IPS-20b (cell line): ENCODE data around the gene ATP7B.

ENCODE experiments used
- H3K27ac ChIP-seq: one replicate; pipeline ENCODE4 v1.5.1; 2013; ENCODE audit warnings: low read length
- H3K27me3 ChIP-seq: 2 replicates; pipeline ENCODE4 v1.6.1; 2013; ENCODE audit warnings: mild to moderate bottlenecking, low read length, inconsistent platforms; ENCODE audit not compliant: insufficient read depth
- H3K36me3 ChIP-seq: 2 replicates; pipeline ENCODE4 v1.6.1; 2013; ENCODE audit warnings: low read depth, mild to moderate bottlenecking, inconsistent platforms, low read length, moderate library complexity; ENCODE audit not compliant: insufficient read depth
- H3K4me1 ChIP-seq: 2 replicates; pipeline ENCODE4 v1.6.1; 2013; ENCODE audit warnings: mild to moderate bottlenecking, control low read depth, inconsistent platforms, low read length, moderate library complexity; ENCODE audit not compliant: insufficient read depth
- H3K4me3 ChIP-seq: 2 replicates; pipeline ENCODE4 v1.5.1; 2013; ENCODE audit warnings: mild to moderate bottlenecking, low read length, inconsistent platforms
- H3K9ac ChIP-seq: 2 replicates; pipeline ENCODE4 v1.6.1; 2013; ENCODE audit warnings: low read depth, mild to moderate bottlenecking, inconsistent platforms, low read length, moderate library complexity
- H3K9me3 ChIP-seq: 2 replicates; pipeline ENCODE4 v1.6.1; 2013; ENCODE audit warnings: mild to moderate bottlenecking, low read depth, low read length, inconsistent platforms; ENCODE audit not compliant: insufficient read depth

ATP7B gene

GRCh38 chr13:52004511-52005170, 6.6 kb downstream of the ATP7B start:
- Histone ChIP-seq H3K4me3 (no peak overlapping the region), H3K9me3 (no peaks in the 10 kb centered on the region), H3K27ac (no peak overlapping the region), H3K27me3 (peaks cover 9% of the 10 kb centered on the region), H3K9ac (no peak overlapping the region), H3K36me3 (no peaks in the 10 kb centered on the region), H3K4me1 (no peaks in the 10 kb centered on the region)

- Histone ChIP-seq H3K9me3 (no peaks in the 10 kb centered on the region), H3K27me3 (no peaks in the 10 kb centered on the region), H3K36me3 (no peaks in the 10 kb centered on the region), H3K4me1 (peaks cover 9% of the 10 kb centered on the region), H3K27ac (no peak overlapping the region), H3K4me3 (no peak overlapping the region), H3K9ac (no peak overlapping the region)
These were observed 7.7 kb downstream of the ATP7B start for GRCh38 chr13:52003541-52003940.

GRCh38 chr13:52002361-52002760, 8.9 kb downstream of the ATP7B start:
- Histone ChIP-seq H3K9me3 (no peaks in the 10 kb centered on the region), H3K27ac (no peak overlapping the region), H3K4me3 (no peak overlapping the region), H3K27me3 (no peaks in the 10 kb centered on the region), H3K4me1 (peaks cover 15% of the 10 kb centered on the region), H3K36me3 (no peaks in the 10 kb centered on the region), H3K9ac (no peak overlapping the region)

GRCh38 chr13:52001120-52001731, 10.0 kb downstream of the ATP7B start:
- Histone ChIP-seq H3K4me1 (peaks cover 15% of the 10 kb centered on the region), H3K4me3 (no peak overlapping the region), H3K27me3 (no peaks in the 10 kb centered on the region), H3K36me3 (no peaks in the 10 kb centered on the region), H3K9ac (no peak overlapping the region), H3K27ac (no peak overlapping the region), H3K9me3 (no peaks in the 10 kb centered on the region)

GRCh38 chr13:51999921-52000320, 11.3 kb downstream of the ATP7B start:
- Histone ChIP-seq H3K9ac (no peak overlapping the region), H3K27ac (no peak overlapping the region), H3K36me3 (no peaks in the 10 kb centered on the region), H3K4me1 (peaks cover 15% of the 10 kb centered on the region), H3K9me3 (no peaks in the 10 kb centered on the region), H3K27me3 (no peaks in the 10 kb centered on the region), H3K4me3 (no peak overlapping the region)

- Histone ChIP-seq H3K9me3 (no peaks in the 10 kb centered on the region), H3K36me3 (no peaks in the 10 kb centered on the region), H3K4me1 (peaks cover 15% of the 10 kb centered on the region), H3K27ac (no peak overlapping the region), H3K27me3 (no peaks in the 10 kb centered on the region), H3K9ac (no peak overlapping the region; the same call in 1 of the 2 replicates), H3K4me3 (no peak overlapping the region)
These were observed 11.7 kb downstream of the ATP7B start for GRCh38 chr13:51999510-51999911.

GRCh38 chr13:51998723-51999509, 12.3 kb downstream of the ATP7B start:
- no peaks in the 10 kb centered on the region for H3K9me3 ChIP-seq
- peaks cover 15% of the 10 kb centered on the region for H3K4me1 ChIP-seq
- no peak overlapping the region for H3K27ac ChIP-seq
- peak overlapping the region; percentile 35; the same call in 1 of the 2 replicates for H3K9ac ChIP-seq
- no peaks in the 10 kb centered on the region for H3K27me3 ChIP-seq
- peak overlapping the region; percentile 3; the same call in 1 of the 2 replicates for H3K4me3 ChIP-seq
- H3K36me3 ChIP-seq, result no peaks in the 10 kb centered on the region

GRCh38 chr13:51997641-51998330, 13.5 kb downstream of the ATP7B start:
- Histone ChIP-seq H3K9ac (no peak overlapping the region), H3K9me3 (no peaks in the 10 kb centered on the region), H3K36me3 (no peaks in the 10 kb centered on the region), H3K27ac (no peak overlapping the region), H3K27me3 (no peaks in the 10 kb centered on the region), H3K4me1 (peaks cover 15% of the 10 kb centered on the region), H3K4me3 (no peak overlapping the region)

GRCh38 chr13:51997186-51997585, 14.1 kb downstream of the ATP7B start:
- Histone ChIP-seq H3K27ac (no peak overlapping the region), H3K4me1 (peaks cover 15% of the 10 kb centered on the region)

GRCh38 chr13:51996641-51997040, 14.6 kb downstream of the ATP7B start:
- Histone ChIP-seq H3K4me1 (peaks cover 15% of the 10 kb centered on the region), H3K9ac (no peak overlapping the region), H3K9me3 (no peaks in the 10 kb centered on the region), H3K27ac (no peak overlapping the region), H3K36me3 (no peaks in the 10 kb centered on the region), H3K4me3 (no peak overlapping the region), H3K27me3 (no peaks in the 10 kb centered on the region)

More at GRCh38 chr13:51997186-51997585, 14.1 kb downstream of the ATP7B start:
- H3K9me3 ChIP-seq, result no peaks in the 10 kb centered on the region
- H3K4me3 ChIP-seq, result no peak overlapping the region
- H3K27me3 ChIP-seq, result no peaks in the 10 kb centered on the region
- no peaks in the 10 kb centered on the region for H3K36me3 ChIP-seq
- H3K9ac ChIP-seq, result no peak overlapping the region

GRCh38 chr13:51995677-51996551, 15.3 kb downstream of the ATP7B start:
- no peak overlapping the region for H3K9ac ChIP-seq
- H3K4me1 ChIP-seq, result peaks cover 15% of the 10 kb centered on the region
- no peaks in the 10 kb centered on the region for H3K27me3 ChIP-seq
- no peak overlapping the region for H3K27ac ChIP-seq
- H3K9me3 ChIP-seq, result no peaks in the 10 kb centered on the region
- H3K36me3 ChIP-seq, result no peaks in the 10 kb centered on the region
- no peak overlapping the region for H3K4me3 ChIP-seq
